Hepatic stellate cell (primary cell): ENCODE data around the gene EPHA5.

Source experiments
- DNase-seq: peaks from one replicate; pipeline ENCODE4 v3.0.0; 2011; ENCODE audit warnings: low spot score

The EPHA5 gene

GRCh38 chr4:65624651-65625050 is 45.6 kb downstream of the EPHA5 start:
- no peak for DNase-seq

GRCh38 chr4:65623506-65623905 is 46.8 kb downstream of the EPHA5 start:
- peak; percentile 14 for DNase-seq

- no peak for DNase-seq
Measured at GRCh38 chr4:65617416-65617815, 52.9 kb downstream of the EPHA5 start.

- DNase-seq, result no peak
Measured at GRCh38 chr4:65604515-65604914, 65.8 kb downstream of the EPHA5 start.

GRCh38 chr4:65600656-65601055 is 69.6 kb downstream of the EPHA5 start:
- no peak for DNase-seq

GRCh38 chr4:65599340-65599739 is 70.9 kb downstream of the EPHA5 start:
- no peak for DNase-seq

- no peak for DNase-seq
Measured at GRCh38 chr4:65597697-65598096, 72.6 kb downstream of the EPHA5 start.

- no peak for DNase-seq
Measured at GRCh38 chr4:65592089-65592488, 78.2 kb downstream of the EPHA5 start.

GRCh38 chr4:65589921-65590320 is 80.4 kb downstream of the EPHA5 start:
- no peak for DNase-seq

- DNase-seq, result no peak
Measured at GRCh38 chr4:65589331-65589730, 81.0 kb downstream of the EPHA5 start.

GRCh38 chr4:65580551-65580950 is 89.7 kb downstream of the EPHA5 start:
- DNase-seq, result no peak

- no peak for DNase-seq
Measured at GRCh38 chr4:65566473-65566872, 103.8 kb downstream of the EPHA5 start.

GRCh38 chr4:65561164-65561563 is 109.1 kb downstream of the EPHA5 start:
- DNase-seq, result no peak

GRCh38 chr4:65559270-65559669 is 111.0 kb downstream of the EPHA5 start:
- no peak for DNase-seq

- DNase-seq, result no peak
Measured at GRCh38 chr4:65552057-65552456, 118.2 kb downstream of the EPHA5 start.

GRCh38 chr4:65550500-65550899 is 119.8 kb downstream of the EPHA5 start:
- DNase-seq, result no peak

GRCh38 chr4:65546882-65547416 is 123.3 kb downstream of the EPHA5 start:
- no peak for DNase-seq

GRCh38 chr4:65538571-65538970 is 131.7 kb downstream of the EPHA5 start:
- no peak for DNase-seq

- DNase-seq, result no peak
Measured at GRCh38 chr4:65535113-65535512, 135.2 kb downstream of the EPHA5 start.

- DNase-seq, result no peak
Measured at GRCh38 chr4:65521666-65522065, 148.6 kb downstream of the EPHA5 start.

- DNase-seq, result no peak
Measured at GRCh38 chr4:65515646-65516045, 154.6 kb downstream of the EPHA5 start.

GRCh38 chr4:65510976-65511375 is 159.3 kb downstream of the EPHA5 start:
- no peak for DNase-seq

GRCh38 chr4:65508168-65508567 is 162.1 kb downstream of the EPHA5 start:
- no peak for DNase-seq

- no peak for DNase-seq
Measured at GRCh38 chr4:65502131-65502701, 168.1 kb downstream of the EPHA5 start.
